ENCODE measurements around the gene PACSIN2.

DNA sequence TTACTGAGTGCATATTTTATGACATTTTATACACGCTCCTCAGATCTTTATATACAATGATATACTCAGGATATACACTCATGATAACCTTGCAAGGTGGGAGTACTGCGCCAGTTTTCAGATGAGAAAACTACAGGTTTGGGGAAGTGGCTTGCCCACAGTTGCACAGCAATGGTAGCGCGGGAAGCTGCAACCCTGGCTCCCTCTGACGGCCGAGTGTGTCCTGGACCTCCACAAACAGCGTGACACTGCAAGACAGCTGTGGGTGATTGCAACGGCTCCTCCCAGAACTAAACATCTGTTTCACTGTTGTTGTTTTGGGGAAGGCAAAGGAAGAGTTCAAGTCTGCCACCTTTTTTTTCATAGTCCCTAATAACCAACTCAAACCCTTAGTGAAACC is 47.0 kb downstream of the PACSIN2 start:
- TF ChIP-seq, protein P1, sequence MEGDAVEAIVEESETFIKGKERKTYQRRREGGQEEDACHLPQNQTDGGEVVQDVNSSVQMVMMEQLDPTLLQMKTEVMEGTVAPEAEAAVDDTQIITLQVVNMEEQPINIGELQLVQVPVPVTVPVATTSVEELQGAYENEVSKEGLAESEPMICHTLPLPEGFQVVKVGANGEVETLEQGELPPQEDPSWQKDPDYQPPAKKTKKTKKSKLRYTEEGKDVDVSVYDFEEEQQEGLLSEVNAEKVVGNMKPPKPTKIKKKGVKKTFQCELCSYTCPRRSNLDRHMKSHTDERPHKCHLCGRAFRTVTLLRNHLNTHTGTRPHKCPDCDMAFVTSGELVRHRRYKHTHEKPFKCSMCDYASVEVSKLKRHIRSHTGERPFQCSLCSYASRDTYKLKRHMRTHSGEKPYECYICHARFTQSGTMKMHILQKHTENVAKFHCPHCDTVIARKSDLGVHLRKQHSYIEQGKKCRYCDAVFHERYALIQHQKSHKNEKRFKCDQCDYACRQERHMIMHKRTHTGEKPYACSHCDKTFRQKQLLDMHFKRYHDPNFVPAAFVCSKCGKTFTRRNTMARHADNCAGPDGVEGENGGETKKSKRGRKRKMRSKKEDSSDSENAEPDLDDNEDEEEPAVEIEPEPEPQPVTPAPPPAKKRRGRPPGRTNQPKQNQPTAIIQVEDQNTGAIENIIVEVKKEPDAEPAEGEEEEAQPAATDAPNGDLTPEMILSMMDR (CRISPR knock-in tag; IDR thresholded peaks at IDR 0.05), result no peak
- TF ChIP-seq, protein P2, sequence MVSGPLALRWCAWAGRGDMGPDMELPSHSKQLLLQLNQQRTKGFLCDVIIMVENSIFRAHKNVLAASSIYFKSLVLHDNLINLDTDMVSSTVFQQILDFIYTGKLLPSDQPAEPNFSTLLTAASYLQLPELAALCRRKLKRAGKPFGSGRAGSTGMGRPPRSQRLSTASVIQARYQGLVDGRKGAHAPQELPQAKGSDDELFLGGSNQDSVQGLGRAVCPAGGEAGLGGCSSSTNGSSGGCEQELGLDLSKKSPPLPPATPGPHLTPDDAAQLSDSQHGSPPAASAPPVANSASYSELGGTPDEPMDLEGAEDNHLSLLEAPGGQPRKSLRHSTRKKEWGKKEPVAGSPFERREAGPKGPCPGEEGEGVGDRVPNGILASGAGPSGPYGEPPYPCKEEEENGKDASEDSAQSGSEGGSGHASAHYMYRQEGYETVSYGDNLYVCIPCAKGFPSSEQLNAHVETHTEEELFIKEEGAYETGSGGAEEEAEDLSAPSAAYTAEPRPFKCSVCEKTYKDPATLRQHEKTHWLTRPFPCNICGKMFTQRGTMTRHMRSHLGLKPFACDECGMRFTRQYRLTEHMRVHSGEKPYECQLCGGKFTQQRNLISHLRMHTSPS (CRISPR knock-in tag; IDR thresholded peaks at IDR 0.05; ENCODE audit: low read depth), result no peak
